ENCODE measurements around the gene BNIP3.

The BNIP3 gene, protein sequence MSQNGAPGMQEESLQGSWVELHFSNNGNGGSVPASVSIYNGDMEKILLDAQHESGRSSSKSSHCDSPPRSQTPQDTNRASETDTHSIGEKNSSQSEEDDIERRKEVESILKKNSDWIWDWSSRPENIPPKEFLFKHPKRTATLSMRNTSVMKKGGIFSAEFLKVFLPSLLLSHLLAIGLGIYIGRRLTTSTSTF

DNA sequence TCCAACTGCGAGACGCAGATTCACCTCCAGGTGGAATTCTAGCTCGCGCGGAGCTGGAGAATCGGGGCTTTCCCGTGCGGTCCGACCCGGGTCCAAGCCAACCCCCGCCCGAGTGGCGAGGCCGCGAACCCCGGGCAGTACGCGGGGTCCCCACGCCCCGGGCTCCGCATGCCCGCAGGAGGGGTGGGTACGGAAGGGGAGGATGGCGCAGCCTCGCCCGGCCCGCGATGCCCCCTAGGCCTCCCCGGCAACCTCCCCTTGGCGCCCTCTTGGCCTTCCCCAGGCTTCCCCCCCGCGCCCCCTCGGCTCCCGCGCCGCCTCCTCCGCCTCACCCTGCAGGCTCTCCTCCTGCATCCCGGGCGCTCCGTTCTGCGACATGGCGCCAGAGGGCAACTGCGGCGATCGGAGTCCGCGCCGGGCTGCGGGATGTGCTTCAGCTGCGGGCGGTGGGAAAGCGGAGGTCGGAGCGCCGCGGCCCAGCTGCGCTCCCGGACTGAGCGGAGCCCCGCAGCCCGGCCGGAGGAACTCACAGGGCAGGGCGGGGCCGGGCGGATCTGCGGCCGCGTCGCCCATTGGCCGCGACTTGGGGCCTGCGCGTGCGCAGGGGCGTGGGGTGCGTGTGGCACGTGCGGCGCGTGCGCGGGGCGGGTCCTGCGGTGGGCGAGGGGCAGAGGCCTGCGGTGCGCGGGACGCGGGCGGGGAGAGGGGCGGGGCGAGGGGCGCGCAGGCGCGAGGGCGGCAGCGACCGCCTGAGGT is at the start of gene BNIP3:
Gene BNIP3 (minus strand): TSS at position 495 of the 756 bp plus-strand sequence. CDS start 117 bp downstream, at position 378.
- TF ChIP-seq POLR2A (IDR thresholded peaks at IDR 0.05; ENCODE audit: low read depth, low read length): peak; percentile 68
- DNase-seq (ENCODE audit: insufficient read length, low spot score) (peak; percentile 78), FAIRE-seq (no peak)

DNA sequence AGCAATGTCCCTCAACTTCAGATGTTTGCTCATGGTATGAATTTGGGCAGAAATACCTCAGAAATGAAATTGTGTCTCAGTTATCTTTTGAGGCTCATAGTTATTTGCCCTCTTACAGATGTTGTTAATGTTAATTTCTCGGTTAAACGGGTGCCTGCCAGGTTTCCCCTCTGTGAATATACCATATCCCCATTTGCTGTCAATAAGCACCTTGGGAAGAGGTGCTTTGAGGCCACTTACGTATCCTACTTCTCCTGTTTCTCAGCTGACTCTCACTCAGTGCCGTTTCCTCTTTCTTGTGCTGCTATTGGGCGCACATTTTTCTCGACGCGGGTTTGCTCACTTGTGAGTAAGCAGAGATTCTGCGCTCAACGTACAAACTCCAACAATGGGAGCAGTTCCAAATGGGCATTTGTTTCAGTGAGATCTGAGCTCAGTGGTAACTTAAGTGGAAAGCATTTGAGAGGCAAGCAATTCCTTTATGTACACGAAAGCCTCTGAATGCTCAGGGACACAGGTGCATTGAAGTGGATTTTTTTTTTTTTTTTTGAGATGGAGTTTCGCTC is 49.3 kb upstream of the BNIP3 start:
- no peak for DNase-seq (ENCODE audit: insufficient read length, low spot score)
- no peak for TF ChIP-seq POLR2A (IDR thresholded peaks at IDR 0.05; ENCODE audit: low read depth, low read length)
- FAIRE-seq: no peak

DNA sequence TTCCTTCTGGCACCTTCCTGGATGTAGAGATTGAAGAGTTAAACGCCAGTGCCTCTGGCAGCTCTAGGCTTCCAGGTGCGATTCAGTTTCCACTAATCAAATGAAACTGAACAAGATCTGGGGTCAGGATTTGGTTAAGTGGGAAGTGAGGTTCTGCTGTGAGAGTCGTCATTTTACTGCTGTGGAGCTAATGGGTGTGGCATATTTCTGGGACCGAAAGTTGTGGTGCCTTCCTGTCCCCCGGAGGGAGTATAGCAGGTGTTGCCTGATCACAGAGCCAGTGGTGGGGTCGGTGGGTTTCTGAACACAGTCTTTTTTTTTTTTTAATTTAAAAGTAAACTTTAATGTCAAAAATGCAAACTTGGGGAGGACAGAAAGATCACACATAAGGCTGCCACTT is 47.0 kb upstream of the BNIP3 start:
- FAIRE-seq: no peak

DNA sequence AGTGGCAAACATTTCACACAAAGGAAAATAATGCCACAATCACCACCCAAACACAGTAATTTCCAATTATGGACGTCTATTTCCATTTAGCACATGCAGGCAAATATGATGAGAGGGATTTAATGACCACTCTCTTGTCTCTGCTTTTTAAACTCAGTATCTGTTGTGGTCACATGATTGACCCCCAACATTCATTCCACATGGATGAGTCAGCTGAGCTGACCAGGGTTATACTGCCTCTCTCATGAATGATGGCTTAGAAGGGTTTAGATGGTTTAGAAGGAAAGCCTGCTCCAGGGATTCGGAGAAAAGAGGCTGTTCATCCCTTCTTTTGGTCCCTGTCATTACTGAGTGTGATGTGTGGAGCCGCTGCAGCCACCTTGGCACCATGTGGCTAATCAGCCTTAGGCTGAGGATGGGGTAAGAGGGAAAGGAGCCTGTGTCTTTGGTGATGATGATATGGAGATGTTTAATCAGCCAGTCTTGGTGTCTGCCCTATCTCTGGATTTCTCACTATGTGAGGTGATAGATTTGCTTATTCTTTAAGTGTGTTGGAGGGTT is 45.8 kb upstream of the BNIP3 start:
- no peak for TF ChIP-seq POLR2A (IDR thresholded peaks at IDR 0.05; ENCODE audit: low read depth, low read length)
- FAIRE-seq (no peak), DNase-seq (ENCODE audit: insufficient read length, low spot score) (peak; percentile 48)

More for the DNA sequence above, 47.0 kb upstream of the BNIP3 start:
- TF ChIP-seq POLR2A (IDR thresholded peaks at IDR 0.05; ENCODE audit: low read depth, low read length): no peak
- no peak for DNase-seq (ENCODE audit: insufficient read length, low spot score)

DNA sequence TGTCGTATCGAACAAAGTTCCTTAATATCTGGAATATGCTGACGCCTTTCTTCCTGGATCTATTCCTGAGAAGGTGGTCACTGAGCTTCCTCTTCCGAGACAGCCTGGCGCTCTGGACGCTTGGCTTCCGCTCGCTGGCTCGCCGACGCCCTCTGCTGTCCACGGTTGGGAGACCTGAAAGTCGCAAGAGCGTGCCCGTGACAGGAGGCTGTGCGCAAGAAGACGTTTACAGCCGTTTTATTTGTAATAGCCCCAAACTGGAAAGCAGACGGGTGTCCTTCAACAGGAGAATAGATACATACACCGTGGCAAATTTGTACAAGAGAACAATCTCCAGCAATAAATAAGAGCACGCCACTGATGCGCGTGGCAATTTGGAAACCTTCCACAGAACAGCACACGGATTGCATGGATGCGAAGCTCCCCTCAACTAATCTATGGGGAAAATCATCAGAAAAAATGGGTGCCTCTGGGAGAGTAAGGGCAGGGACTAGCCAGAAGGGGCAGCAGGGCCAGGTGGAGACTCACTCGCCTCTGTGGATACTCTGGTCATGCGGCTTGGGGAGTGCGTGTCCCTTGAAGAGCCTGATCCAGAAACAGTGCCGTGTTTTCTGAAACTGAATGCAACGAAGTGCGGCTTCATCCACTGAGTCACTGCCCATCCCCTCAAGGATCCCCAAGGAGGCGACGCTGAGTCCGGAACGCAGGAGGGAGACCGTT is 41.5 kb upstream of the BNIP3 start:
- no peak for FAIRE-seq

DNA sequence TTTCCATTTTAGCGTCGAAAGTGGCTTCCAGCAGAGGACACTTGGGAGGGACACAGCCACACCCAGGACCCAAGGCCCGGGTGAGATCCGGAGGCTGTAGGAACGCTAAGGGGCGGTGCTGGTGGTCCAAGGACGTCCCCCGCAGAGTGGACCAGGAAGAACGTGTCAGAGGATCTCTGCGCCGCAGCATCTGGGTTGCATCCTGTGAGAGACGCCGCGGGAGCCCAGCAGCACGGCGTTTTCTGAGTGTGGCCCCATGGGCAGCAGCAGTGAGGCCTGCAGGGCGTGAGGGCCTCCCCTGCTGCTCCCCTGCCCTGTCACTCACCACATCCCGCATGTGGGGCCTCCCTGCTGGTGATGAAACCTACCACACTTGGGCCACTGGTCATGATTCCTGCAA is 40.5 kb upstream of the BNIP3 start:
- FAIRE-seq (no peak), DNase-seq (ENCODE audit: insufficient read length, low spot score) (no peak)
- TF ChIP-seq POLR2A (IDR thresholded peaks at IDR 0.05; ENCODE audit: low read depth, low read length): no peak

More for the DNA sequence above, 41.5 kb upstream of the BNIP3 start:
- no peak for TF ChIP-seq POLR2A (IDR thresholded peaks at IDR 0.05; ENCODE audit: low read depth, low read length)
- peak; percentile 57 for DNase-seq (ENCODE audit: insufficient read length, low spot score)

DNA sequence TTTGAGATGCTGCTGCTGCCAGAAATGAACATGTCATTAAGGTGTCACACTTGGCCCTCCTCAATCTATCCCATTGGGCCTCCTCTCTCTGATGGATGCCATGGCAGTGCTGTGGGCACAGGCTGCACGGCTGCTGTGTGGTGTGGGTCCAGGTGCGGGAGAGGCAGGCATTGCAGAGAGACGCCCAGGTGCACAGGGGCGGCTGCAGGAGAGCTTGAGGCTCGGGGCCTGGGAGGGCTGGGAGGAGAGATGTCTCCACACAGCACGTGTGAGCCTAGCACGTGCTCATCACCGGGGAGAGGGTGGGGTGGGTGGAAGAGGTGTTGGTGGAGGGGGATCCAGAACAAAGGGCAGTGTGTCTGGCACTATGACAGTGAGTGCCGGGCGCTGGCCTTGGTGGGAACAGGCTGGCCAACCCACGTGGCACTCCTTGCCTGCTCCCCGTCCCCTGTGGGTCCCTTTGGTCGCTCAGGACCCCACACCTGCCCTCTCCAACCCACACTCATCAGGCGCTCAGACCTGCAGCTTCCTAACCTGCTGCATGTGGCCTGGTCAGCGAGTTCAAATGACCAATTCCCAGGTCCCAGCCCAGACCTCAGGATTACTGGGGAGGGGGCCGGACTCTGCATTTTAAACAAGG is 39.9 kb upstream of the BNIP3 start:
- no peak for FAIRE-seq
- TF ChIP-seq POLR2A (IDR thresholded peaks at IDR 0.05; ENCODE audit: low read depth, low read length): no peak

DNA sequence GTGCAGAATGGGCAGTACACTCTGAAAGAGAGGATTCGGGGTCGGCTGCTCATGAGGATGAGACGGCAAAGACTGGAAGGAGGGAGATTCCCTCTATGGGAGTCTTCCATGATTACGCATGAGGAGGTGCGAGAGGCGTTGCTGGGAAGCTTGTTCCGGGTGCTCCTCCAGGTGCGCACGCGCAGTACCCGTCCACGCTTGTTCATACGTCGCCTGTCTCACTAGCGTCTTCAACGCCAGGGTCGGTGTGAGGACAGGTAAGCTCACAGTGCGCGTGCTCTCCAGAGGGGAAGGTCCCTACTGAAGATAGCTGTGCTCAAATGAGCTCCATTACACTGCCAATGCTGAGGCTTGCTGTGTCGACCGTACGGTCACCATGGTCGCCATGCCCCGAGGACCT is 39.3 kb upstream of the BNIP3 start:
- no peak for TF ChIP-seq POLR2A (IDR thresholded peaks at IDR 0.05; ENCODE audit: low read depth, low read length)
- FAIRE-seq: no peak
- DNase-seq (ENCODE audit: insufficient read length, low spot score): no peak

More for the DNA sequence above, 39.9 kb upstream of the BNIP3 start:
- DNase-seq (ENCODE audit: insufficient read length, low spot score): no peak

DNA sequence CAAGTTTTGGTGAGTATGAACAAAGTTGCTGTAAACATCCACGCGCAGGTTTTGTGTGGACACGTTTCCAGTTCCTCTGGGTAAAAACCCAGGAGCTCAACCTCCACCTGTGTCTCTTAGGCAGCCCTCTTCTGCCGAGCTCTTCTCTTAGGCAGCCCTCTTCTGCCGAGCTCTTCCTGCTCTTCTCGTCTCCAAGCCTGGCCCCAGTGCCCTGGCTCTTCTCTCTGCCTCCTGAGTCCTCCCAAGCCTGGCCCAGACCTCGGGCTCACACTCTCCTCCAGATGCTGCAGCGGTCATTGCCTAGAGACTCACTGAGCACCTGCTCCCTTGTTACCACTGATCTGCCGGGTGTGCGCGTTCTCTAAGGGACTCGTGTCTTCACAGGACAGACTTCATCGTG is 38.7 kb upstream of the BNIP3 start:
- DNase-seq (ENCODE audit: insufficient read length, low spot score) (no peak), FAIRE-seq (no peak)
- TF ChIP-seq POLR2A (IDR thresholded peaks at IDR 0.05; ENCODE audit: low read depth, low read length): no peak

DNA sequence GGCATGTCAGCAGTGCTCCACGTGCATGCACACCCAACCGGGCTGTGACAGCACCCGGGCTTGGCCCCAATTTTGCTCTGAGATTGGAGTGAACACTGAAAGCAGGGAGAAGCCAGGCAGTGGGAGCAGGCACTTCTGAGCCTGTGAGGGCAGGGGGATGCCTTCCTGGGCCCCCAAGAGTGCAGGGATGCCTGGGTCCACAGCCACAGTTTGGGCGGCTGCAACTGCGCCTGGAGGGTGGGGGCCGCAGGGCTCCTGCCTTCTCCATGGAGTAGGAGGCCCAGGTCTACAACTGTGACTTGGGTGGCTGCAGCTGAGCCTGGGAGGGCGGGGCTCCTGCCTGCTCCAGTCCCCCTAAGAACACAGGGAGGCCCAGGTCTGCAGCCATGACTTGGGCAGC is 37.6 kb upstream of the BNIP3 start:
- no peak for FAIRE-seq
- DNase-seq (ENCODE audit: insufficient read length, low spot score): no peak
- TF ChIP-seq POLR2A (IDR thresholded peaks at IDR 0.05; ENCODE audit: low read depth, low read length): no peak

DNA sequence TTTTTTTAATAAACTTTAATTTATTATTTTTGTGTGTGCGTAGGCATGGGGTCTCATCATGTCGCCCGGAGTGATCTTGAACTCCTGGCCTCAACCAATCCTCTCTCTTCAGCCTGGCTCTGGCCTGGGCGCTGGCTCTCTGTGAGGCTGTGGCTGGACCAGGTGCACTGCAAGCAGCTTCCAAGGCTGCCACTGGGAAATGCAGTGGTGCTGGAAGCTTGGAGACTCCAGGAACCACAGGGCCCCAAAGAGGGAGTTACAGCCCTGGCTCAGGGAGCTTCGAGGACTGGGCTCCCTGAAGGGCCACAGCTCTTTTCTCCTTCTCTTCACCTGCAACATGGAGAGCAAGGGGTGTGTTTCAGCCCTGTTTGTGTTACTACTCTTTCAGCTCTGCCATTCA is 36.7 kb upstream of the BNIP3 start:
- FAIRE-seq (no peak), DNase-seq (ENCODE audit: insufficient read length, low spot score) (no peak)
- no peak for TF ChIP-seq POLR2A (IDR thresholded peaks at IDR 0.05; ENCODE audit: low read depth, low read length)

DNA sequence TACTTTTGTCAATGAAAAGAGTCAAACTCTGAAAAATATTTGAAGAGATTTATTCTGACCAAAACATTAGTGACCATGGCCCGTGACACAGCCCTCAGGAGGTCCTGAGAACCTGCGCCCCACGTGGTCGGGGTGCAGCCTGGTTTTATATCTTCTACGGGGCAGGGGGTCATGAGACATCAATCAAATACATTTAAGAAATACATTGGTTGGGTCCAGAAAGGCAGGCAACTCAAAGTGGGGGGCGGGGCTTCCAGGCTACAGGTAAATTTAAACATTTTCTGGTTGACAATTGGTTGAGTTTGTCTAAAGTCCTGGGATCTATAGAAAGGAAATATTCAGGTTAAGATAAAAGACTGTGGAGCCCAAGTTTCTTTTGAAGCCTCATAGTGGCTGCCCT is 34.8 kb upstream of the BNIP3 start:
- no peak for TF ChIP-seq POLR2A (IDR thresholded peaks at IDR 0.05; ENCODE audit: low read depth, low read length)
- DNase-seq (ENCODE audit: insufficient read length, low spot score) (no peak), FAIRE-seq (no peak)

DNA sequence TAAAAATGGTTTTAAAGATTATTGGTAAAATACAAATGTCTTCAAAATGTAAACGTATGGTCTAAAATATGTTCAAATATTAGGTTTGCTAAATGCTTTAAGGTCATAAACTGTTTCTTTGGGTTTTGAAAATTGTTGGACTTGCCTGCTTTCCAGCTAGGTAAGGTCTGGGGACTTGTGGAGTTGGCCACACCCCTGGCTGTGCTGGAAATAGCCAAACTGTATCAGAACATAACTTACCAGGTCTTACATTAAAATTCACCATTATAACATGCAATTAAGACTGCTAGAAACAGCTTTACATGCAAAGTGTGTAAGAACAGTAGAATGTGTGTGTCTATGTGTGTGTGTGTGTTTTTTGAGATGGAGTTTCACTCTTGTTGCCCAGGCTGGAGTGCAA is 29.7 kb upstream of the BNIP3 start:
- no peak for FAIRE-seq

More for the DNA sequence above, 29.7 kb upstream of the BNIP3 start:
- DNase-seq (ENCODE audit: insufficient read length, low spot score): no peak
- TF ChIP-seq POLR2A (IDR thresholded peaks at IDR 0.05; ENCODE audit: low read depth, low read length): no peak

All from H54 (cell line).